GM12891 (cell line): ENCODE measurements around the gene SEC61A1.

Experiments
- POLR2A ChIP-seq: IDR thresholded peaks from 2 replicates; pipeline ENCODE4 v1.6.1; 2011; ENCODE audit warnings: low read depth, low read length, control low read depth
- POLR2AphosphoS5 ChIP-seq: IDR thresholded peaks from 2 replicates; pipeline ENCODE4 v1.6.1; 2011; ENCODE audit warnings: low read depth, low read length, control low read depth
- SPI1 ChIP-seq: IDR thresholded peaks from 2 replicates; pipeline ENCODE4 v1.6.1; 2011; ENCODE audit warnings: low read depth, low read length, control low read depth
- TAF1 ChIP-seq: IDR thresholded peaks from 2 replicates; pipeline ENCODE4 v1.6.1; 2011; ENCODE audit warnings: low read depth, low read length, control low read depth

DNA sequence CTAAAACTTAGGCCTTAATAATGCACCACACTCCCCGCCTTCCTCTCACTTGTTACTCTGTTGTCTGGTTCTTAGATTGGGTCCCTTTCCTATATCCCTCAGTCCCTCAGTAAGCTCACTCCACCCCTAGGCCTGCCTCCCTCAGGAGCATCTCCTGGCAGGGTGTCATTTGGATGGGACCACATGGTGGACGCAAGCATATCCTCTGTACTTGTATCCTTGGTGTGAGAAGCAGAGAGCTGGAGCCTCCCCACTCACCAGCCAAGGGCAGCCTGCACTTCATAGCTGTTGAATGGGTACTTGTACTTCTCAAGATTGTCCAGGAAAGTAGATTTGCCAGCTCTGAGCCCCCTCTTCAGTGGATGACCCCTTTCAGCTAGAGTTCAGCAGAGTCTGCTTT is 11.6 kb downstream of the SEC61A1 start:
- no peak for TF ChIP-seq TAF1
- TF ChIP-seq POLR2A = no peak
- TF ChIP-seq POLR2AphosphoS5 = no peak
- TF ChIP-seq SPI1 = no peak
